Stimulated activated naive CD8-positive, alpha-beta T cell treated with anti-CD3 and anti-CD28 coated beads, Interleukin-15, Interleukin-2, amounts not matched to agents 100 ng/mL and 50 ng/mL, for 24 hours (primary cell): ENCODE data around the gene TTLL4.
A peak's percentile ranks its signal among the peaks of the same experiment; 100 is the strongest.
"Not testable (repeated sequence)": the region's sequence is repeated elsewhere in the genome, so short reads cannot be mapped to it uniquely, and the experiment has no call there.

Experiments
- H3K27ac Mint-ChIP-seq: one replicate; pipeline ENCODE4 v1.8.0; 2021; ENCODE audit warnings: mild to moderate bottlenecking, mixed read lengths
- H3K27me3 Mint-ChIP-seq: one replicate; pipeline ENCODE4 v1.8.0; 2021; ENCODE audit warnings: mixed read lengths
- H3K36me3 Mint-ChIP-seq: one replicate; pipeline ENCODE4 v1.8.0; 2021; ENCODE audit warnings: low read depth, mixed read lengths
- H3K4me1 Mint-ChIP-seq: one replicate; pipeline ENCODE4 v1.8.0; 2021; ENCODE audit warnings: low read depth, mixed read lengths
- H3K4me3 Mint-ChIP-seq: one replicate; pipeline ENCODE4 v1.8.0; 2021; ENCODE audit warnings: mild to moderate bottlenecking, mixed read lengths
- H3K9me3 Mint-ChIP-seq: one replicate; pipeline ENCODE4 v1.8.0; 2021; ENCODE audit warnings: mixed read lengths

TTLL4 gene, protein sequence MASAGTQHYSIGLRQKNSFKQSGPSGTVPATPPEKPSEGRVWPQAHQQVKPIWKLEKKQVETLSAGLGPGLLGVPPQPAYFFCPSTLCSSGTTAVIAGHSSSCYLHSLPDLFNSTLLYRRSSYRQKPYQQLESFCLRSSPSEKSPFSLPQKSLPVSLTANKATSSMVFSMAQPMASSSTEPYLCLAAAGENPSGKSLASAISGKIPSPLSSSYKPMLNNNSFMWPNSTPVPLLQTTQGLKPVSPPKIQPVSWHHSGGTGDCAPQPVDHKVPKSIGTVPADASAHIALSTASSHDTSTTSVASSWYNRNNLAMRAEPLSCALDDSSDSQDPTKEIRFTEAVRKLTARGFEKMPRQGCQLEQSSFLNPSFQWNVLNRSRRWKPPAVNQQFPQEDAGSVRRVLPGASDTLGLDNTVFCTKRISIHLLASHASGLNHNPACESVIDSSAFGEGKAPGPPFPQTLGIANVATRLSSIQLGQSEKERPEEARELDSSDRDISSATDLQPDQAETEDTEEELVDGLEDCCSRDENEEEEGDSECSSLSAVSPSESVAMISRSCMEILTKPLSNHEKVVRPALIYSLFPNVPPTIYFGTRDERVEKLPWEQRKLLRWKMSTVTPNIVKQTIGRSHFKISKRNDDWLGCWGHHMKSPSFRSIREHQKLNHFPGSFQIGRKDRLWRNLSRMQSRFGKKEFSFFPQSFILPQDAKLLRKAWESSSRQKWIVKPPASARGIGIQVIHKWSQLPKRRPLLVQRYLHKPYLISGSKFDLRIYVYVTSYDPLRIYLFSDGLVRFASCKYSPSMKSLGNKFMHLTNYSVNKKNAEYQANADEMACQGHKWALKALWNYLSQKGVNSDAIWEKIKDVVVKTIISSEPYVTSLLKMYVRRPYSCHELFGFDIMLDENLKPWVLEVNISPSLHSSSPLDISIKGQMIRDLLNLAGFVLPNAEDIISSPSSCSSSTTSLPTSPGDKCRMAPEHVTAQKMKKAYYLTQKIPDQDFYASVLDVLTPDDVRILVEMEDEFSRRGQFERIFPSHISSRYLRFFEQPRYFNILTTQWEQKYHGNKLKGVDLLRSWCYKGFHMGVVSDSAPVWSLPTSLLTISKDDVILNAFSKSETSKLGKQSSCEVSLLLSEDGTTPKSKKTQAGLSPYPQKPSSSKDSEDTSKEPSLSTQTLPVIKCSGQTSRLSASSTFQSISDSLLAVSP

DNA sequence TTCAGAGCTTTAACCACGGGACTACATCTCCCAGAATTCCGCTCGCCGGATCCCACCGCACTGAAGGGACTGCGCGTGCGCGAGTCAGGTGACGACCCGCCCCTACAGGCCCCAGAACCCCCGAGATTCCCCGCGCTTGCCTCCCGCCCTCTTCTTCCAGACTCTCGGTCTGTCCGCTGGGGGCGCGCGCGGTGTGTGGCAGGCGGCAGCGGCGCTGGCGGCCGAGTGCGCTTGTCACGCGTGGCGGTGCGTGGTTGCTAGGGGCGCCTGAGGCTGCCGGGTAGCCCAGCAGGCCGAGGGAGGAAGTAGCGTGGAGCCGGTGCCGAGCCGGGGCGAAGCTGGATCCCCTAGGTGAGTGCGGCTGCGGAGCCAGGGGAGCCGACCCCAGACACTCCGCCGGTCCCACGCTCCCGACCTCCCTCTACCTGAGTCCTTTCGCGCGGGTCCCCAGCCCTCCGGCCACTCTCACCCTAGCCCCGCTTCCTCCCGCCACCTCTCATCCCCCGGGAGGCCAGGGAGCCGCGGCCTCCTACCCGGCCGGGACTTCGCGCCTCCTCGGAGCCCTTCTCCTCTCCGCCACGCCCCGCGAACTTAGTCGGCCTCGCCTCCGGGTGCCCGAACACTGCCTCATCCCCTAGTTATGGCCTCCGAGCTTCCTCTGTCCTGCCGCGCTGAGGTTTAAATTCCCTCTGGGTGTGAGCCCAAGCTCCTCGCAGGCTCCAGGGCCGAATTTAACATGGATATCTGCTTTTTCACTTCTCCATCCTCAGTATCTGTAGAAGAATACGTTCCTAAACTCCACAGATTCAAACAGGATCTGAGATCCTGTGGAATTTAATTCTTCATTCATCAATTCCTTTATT, at the start of gene TTLL4:
TSS of gene TTLL4 (plus strand) at position 149 of the 863 bp plus-strand sequence. CDS start 26,842 bp downstream, outside the sequence.
- Mint-ChIP-seq H3K27me3 (no peaks in the 10 kb centered on the region), H3K4me1 (peaks cover 21% of the 10 kb centered on the region), H3K36me3 (peaks cover 7% of the 10 kb centered on the region), H3K9me3 (no peaks in the 10 kb centered on the region), H3K27ac (peak within 1 kb of the TSS; percentile 86), H3K4me3 (peak within 1 kb of the TSS; percentile 94)

DNA sequence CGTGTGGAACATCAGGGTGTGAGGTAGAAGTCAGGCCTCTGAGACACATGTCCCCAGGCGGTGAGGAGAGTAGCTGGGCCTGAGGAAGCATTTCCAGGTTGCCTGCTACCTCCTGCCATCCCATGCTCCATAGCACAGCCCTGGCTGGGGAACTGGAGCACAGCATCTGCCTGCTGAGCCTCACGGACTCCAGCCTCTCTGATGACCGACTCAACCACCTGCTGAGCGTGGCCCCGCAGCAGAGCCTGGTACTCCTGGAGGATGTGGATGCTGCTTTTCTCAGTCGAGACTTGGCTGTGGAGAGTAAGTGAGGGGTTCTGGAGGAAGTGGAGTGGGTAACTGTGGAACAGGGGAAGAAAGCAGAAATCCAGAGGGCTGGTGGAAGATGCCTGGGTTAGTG, 48.3 kb upstream of the TTLL4 start:
- H3K36me3 Mint-ChIP-seq = peaks cover 69% of the 10 kb centered on the region
- no peaks in the 10 kb centered on the region for H3K27me3 Mint-ChIP-seq
- no peak overlapping the region for H3K4me3 Mint-ChIP-seq
- H3K9me3 Mint-ChIP-seq = no peaks in the 10 kb centered on the region
- H3K27ac Mint-ChIP-seq = no peak overlapping the region
- H3K4me1 Mint-ChIP-seq = peaks cover 31% of the 10 kb centered on the region

DNA sequence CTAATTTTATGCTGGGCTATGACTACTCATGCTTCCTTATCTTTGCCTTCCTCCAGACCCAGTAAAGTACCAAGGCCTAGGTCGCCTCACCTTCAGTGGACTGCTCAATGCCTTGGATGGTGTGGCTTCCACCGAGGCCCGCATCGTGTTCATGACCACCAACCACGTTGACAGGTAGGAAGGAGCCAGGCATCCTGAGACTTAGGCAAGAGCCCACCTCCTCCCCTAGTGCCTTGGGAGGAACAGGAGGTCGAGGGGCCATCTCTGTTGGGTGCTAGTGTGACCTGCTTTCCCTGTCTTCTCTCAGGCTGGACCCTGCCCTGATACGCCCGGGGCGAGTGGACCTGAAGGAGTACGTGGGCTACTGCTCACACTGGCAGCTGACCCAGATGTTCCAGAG, 47.8 kb upstream of the TTLL4 start:
- Mint-ChIP-seq H3K27ac (no peak overlapping the region), H3K4me1 (peaks cover 26% of the 10 kb centered on the region), H3K27me3 (no peaks in the 10 kb centered on the region), H3K36me3 (peaks cover 69% of the 10 kb centered on the region), H3K9me3 (no peaks in the 10 kb centered on the region), H3K4me3 (no peak overlapping the region)

DNA sequence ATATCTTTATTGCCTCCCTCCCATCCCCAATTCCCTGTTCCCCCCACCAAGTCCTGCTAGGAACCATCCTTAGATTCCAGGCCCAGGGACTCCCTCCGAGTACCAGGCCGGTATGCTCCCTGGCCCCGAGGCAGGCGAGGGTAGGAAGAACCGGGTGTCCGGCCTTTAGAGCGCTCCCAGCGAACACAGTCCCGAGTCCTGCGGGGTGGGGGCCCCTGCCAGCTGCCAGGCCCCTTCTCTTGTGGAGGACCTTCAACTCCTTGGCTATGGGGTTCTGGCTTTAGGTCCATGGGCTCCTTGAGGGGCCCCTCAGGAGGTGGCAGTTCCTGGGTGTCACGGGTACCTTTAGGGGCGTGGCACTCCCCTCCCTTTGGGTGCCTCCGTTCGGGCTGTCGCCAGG, 46.7 kb upstream of the TTLL4 start:
- Mint-ChIP-seq H3K36me3 (peaks cover 69% of the 10 kb centered on the region), H3K27me3 (no peaks in the 10 kb centered on the region), H3K4me3 (no peak overlapping the region), H3K27ac (no peak overlapping the region), H3K4me1 (peaks cover 16% of the 10 kb centered on the region), H3K9me3 (no peaks in the 10 kb centered on the region)

DNA sequence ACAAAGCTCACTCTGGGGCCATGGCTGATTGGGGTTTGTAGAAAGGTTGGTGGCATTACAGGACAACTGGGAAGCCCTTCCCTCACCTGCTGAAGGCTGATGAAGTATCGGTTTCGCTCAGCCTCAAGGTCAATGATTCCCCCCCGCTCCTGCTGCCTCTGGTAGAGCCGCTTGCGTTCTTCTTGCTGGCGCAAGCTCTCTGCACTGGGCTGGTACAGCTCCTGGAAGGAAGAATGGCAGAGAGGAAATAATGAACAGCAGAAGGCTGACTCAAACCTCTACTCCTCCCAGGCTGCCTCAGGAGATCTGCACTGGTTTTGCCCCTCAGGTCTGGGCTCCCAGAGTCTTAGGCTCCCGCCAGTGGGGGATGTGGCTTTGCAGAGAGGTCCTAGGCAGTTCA, 46.0 kb upstream of the TTLL4 start:
- no peak overlapping the region for H3K27ac Mint-ChIP-seq

GRCh38 chr2:218671097-218671653, 39.5 kb upstream of the TTLL4 start:
- H3K4me3 Mint-ChIP-seq = peak overlapping the region; percentile 98
- H3K4me1 Mint-ChIP-seq = peaks cover 25% of the 10 kb centered on the region
- H3K36me3 Mint-ChIP-seq = peaks cover 18% of the 10 kb centered on the region
- H3K27me3 Mint-ChIP-seq = no peaks in the 10 kb centered on the region
- H3K27ac Mint-ChIP-seq = peak overlapping the region; percentile 98
- H3K9me3 Mint-ChIP-seq = no peaks in the 10 kb centered on the region

More for the DNA sequence above, 46.0 kb upstream of the TTLL4 start:
- H3K36me3 Mint-ChIP-seq = peaks cover 67% of the 10 kb centered on the region
- no peaks in the 10 kb centered on the region for H3K9me3 Mint-ChIP-seq
- H3K27me3 Mint-ChIP-seq = no peaks in the 10 kb centered on the region
- H3K4me1 Mint-ChIP-seq = peaks cover 13% of the 10 kb centered on the region
- H3K4me3 Mint-ChIP-seq = no peak overlapping the region

DNA sequence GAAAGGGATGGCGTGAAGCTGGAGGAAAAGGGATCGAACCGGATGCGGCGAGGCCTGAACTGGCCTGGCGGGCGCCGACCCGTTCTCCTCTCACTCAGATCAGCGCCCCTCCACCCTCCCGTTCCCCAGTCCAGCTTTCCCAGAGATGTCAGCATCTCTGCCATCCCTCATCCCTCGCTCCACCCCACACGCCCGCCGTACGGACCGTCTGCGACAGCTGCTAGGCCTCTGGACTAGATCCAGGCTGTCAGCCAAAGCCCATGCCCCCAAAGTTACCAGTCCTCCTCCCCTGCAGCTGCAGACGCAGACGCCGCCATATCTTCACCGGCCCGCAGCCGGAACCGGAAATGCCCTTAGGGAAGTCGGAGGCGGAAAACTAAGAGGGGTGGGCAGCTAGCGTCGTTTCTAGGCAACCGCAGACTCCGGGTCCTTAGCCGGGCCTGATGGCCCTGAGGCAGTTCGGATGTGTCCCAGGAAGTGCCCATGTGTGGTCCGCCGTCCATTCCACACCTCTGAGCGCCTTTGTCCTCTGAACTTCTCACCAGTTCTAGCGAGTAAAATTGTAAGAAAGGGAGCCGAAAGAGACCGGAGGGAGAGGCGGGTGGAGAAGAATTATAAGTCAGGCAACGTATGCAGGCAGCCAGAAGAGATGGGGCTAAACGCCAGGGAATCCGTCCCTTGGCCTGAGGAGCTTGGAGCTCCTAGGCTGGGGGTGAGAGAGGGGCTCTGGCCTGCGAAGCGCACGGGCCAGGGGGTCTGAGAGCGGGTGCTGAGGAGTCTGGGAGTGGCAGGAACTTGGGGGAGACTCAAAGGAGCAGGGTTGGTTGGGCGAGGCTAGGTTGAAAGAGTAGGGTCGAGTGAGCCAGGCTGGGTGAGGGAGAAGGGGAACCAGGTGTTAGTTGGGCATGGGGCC, 38.7 kb upstream of the TTLL4 start, which contains the start of the genes RNF25 and STK36:
TSS of gene RNF25 (minus strand) at position 349 of the 913 bp plus-strand sequence. CDS start at position 317, 32 bp downstream.
TSS of gene STK36 (plus strand) at position 433 of the 913 bp plus-strand sequence. CDS start 744 bp downstream, outside the sequence.
- no peaks in the 10 kb centered on the region for H3K27me3 Mint-ChIP-seq
- peak within 1 kb of the TSS; percentile 98 for H3K27ac Mint-ChIP-seq
- H3K4me1 Mint-ChIP-seq = peaks cover 25% of the 10 kb centered on the region
- H3K4me3 Mint-ChIP-seq = peak within 1 kb of the TSS; percentile 98
- no peaks in the 10 kb centered on the region for H3K9me3 Mint-ChIP-seq
- peaks cover 15% of the 10 kb centered on the region for H3K36me3 Mint-ChIP-seq

GRCh38 chr2:218679119-218679518, 31.5 kb upstream of the TTLL4 start:
- H3K36me3 Mint-ChIP-seq = no peaks in the 10 kb centered on the region
- no peaks in the 10 kb centered on the region for H3K4me1 Mint-ChIP-seq
- no peaks in the 10 kb centered on the region for H3K9me3 Mint-ChIP-seq
- no peak overlapping the region for H3K4me3 Mint-ChIP-seq
- H3K27me3 Mint-ChIP-seq = no peaks in the 10 kb centered on the region
- H3K27ac Mint-ChIP-seq = no peak overlapping the region

GRCh38 chr2:218680061-218680460, 30.6 kb upstream of the TTLL4 start:
- peaks cover 5% of the 10 kb centered on the region for H3K36me3 Mint-ChIP-seq
- no peaks in the 10 kb centered on the region for H3K9me3 Mint-ChIP-seq
- no peak overlapping the region for H3K27ac Mint-ChIP-seq
- H3K4me3 Mint-ChIP-seq = no peak overlapping the region
- H3K27me3 Mint-ChIP-seq = no peaks in the 10 kb centered on the region
- H3K4me1 Mint-ChIP-seq = no peaks in the 10 kb centered on the region

DNA sequence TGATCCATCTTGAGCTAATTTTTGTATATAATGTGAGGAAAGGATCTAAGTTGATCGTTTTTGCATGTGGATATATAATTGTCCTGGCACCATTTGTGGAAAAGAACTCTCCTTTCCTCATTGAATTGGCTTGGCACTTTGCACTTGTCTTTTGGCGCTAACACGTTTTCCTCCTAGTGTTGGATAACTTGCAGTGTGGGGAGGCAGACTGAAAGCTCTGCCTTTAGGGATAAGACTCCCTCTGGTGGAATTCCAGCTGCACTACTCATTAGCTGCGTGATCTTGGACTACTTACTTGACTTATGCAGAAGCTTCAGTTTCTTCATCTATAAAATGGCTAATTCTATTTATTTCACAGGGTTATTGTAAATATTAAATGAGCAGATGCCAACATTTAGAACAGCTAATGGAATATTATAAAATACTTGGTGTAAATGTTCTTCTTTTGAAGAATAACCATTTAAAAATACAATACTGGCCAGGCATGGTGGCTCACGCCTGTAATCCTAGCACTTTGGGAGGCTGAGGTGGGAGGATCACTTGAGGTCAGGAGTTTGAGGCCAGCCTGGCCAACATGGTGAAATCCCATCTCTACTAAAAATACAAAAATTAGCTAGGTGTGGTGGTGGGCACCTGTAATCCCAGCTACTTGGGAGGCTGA, 23.1 kb upstream of the TTLL4 start:
- H3K27me3 Mint-ChIP-seq, H3K27ac Mint-ChIP-seq, H3K9me3 Mint-ChIP-seq, H3K4me3 Mint-ChIP-seq, H3K4me1 Mint-ChIP-seq: not testable (repeated sequence)
- peaks cover 19% of the 10 kb centered on the region for H3K36me3 Mint-ChIP-seq

GRCh38 chr2:218691234-218691633, 19.4 kb upstream of the TTLL4 start:
- H3K27ac Mint-ChIP-seq = no peak overlapping the region
- no peaks in the 10 kb centered on the region for H3K27me3 Mint-ChIP-seq
- H3K36me3 Mint-ChIP-seq = peaks cover 13% of the 10 kb centered on the region
- no peaks in the 10 kb centered on the region for H3K9me3 Mint-ChIP-seq
- H3K4me1 Mint-ChIP-seq = no peaks in the 10 kb centered on the region
- H3K4me3 Mint-ChIP-seq = no peak overlapping the region

DNA sequence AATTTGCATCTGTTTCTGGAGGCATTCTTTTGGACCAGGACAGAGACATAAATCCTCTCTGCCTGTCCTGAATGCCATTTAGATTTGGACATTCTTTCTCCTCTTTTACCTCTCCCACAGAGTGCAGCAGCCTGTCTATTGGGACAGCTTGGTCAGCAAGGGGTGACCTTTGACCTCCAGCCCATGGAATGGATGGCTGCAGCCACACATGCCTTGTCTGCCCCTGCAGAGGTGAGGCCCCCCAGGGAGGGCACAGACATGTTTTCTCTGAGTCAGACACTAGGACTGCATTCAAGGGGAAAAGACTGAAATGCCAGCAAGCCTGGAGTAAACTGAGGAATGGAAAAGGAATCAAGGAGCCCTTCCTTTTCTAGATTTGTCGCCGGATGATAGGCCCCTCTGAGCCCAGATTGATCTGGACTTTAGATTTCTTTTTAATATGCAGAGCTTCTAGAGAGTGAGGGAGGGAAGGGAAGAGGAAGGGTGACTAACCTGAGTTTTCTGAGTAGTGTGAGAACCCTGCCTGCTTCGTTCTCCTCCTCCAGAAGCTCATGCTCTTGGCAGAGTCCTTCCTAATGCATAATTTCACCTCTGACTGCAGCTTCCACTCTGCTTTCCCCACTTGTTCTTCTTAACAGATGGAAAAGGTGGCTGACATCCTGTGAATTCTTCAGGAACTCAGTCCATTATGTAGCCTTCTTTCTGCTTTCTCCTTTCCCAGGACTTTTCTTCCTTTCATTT, 16.1 kb upstream of the TTLL4 start:
- Mint-ChIP-seq H3K9me3 (no peaks in the 10 kb centered on the region), H3K27me3 (no peaks in the 10 kb centered on the region), H3K4me1 (no peaks in the 10 kb centered on the region), H3K36me3 (peaks cover 9% of the 10 kb centered on the region), H3K27ac (no peak overlapping the region), H3K4me3 (no peak overlapping the region)
